Psoas muscle (tissue), 8 donors: ENCODE results near the gene NDUFB10. TPM values are rescaled to one million over a fixed set of nuclear protein-coding genes. Genes with fewer than 3 reads are reported as not detected.

ENCODE experiments used
- ATAC-seq, 4 donors: fragments of 200-7000 bp; cut with Tn5 transposase; one replicate each; pipeline ENCODE4 v1.9.1; 2020; ENCODE audit warnings: moderate library complexity in 3 of 4, mild to moderate bottlenecking in 2 of 4
- DNase-seq, 2 donors: peaks; one replicate each; pipeline ENCODE4 v3.0.0-alpha.2; 2020
- H3K27ac ChIP-seq: fragments of 200-600 bp; one replicate; pipeline ENCODE4 v1.8.0; 2022
- H3K27me3 ChIP-seq, 3 donors: fragments of 200-600 bp in 1 of 3; one replicate each; pipeline versions ENCODE4 v1.6.1 to v1.8.0; 2013 to 2022; ENCODE audit warnings: low read length in 2 of 3, mild to moderate bottlenecking in 2 of 3, moderate library complexity in 1 of 3; ENCODE audit not compliant: insufficient read depth in 3 of 3
- H3K36me3 ChIP-seq, 2 donors: fragments of 200-600 bp in 1 of 2; one replicate each; pipeline versions ENCODE4 v1.6.1 to v1.8.0; 2013 to 2022; ENCODE audit warnings: low read depth in 1 of 2, mild to moderate bottlenecking in 1 of 2, moderate library complexity in 1 of 2; ENCODE audit not compliant: insufficient read depth in 1 of 2
- H3K4me1 ChIP-seq: fragments of 200-600 bp; one replicate; pipeline ENCODE4 v1.8.0; 2022
- H3K4me3 ChIP-seq: fragments of 200-600 bp; one replicate; pipeline ENCODE4 v1.8.0; 2022; ENCODE audit warnings: mild to moderate bottlenecking
- H3K9me3 ChIP-seq: fragments of 200-600 bp; one replicate; pipeline ENCODE4 v1.8.0; 2022
- WGBS, 3 donors: extraction: QIAGEN DNeasy Blood & Tissue Kit; methylation state at CpG; one replicate each; pipeline versions ENCODE4 v1.1.6 to v1.1.7; 2013; 5-methylcytosine and 5-hydroxymethylcytosine counted together
- intact Hi-C, 2 donors: fragments of 100-400 bp; cut with DNase I; formaldehyde crosslinking; loops; one replicate each; pipeline versions ENCODE4 v1.11.0 to v1.14.2; 2022
- polyA plus RNA-seq, 3 donors: library from polyadenylated mRNA; stranded (reverse); fragments of 200-250 nt; gene quantifications; one replicate each; pipeline ENCODE4 v1.2.3, GENCODE V29; 2013
- total RNA-seq, 4 donors: library from RNA; stranded (reverse); fragmentation: NEBNext Ultra II Directional in 2 of 4; extraction: Animal tissue kit (Norgen Biotek cat#: 25700) in 2 of 4; gene quantifications; one replicate each; pipeline versions ENCODE4 v1.2.1 to v1.2.4, GENCODE V29; 2021 to 2023
- TF ChIP-seq, protein P1 (sequence below): fragments of 200-600 bp; IDR thresholded peaks from one replicate; pipeline ENCODE4 v1.8.0; 2022; ENCODE audit warnings: antibody characterized with exemption
- donor health status: healthy with polysubstance abuse.
- donor health status: DM: no; HTN: no; CAD: no; lungs with moderate emphysema.
- donor health status: Bipolar disorder and iron deficiency.
- donor health status: healthy.
- donor health status: DM: yes; HTN: yes; CAD: no.
- donor health status: DM: no; HTN: no; CAD: no.
- donor health status: DM: no; HTN: no; CAD: no.
- donor health status: DM: yes; HTN: yes; CAD: no.

The NDUFB10 gene
- total and polyA plus RNA-seq, 7 donors, result 350 to 870 (median 465) TPM

DNA sequence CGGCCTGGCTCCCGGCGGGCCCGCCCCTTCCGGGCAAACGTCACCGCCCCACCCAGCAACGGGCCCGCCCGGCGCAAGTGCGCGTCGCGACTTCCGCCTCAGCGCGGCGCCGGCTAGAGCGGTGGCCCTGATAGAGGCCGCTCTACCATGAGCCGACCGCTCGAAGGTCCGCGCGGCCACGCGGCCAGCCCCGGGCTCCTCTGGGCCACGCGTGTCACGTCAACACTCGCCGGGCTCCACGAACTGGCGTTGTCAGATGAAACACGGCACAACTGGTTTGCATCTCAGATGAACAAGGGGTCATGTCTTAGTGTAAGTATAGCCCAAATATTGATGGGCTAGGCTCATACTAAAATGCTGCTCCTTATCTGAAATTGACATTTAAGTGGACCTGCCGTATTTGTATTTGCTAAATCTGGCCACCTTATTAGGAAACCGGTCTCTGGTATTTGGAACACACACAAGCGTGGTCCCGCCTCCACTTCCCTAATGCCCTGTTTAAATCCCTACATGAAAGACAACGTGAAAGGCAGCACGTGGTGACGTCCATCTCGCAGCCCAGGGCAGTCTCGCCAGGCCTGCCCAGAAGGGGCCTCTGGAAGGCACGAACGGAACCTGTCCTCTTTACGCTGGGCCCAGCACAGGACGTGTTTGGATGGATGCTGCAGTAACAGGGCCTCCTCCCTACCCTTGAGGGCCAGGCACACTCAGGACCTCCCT, 50.6 kb downstream of the NDUFB10 start, which contains the start of gene ZNF598:
Gene ZNF598, minus strand, starts transcription at position 31 of the 720 bp plus-strand sequence.
- Histone ChIP-seq H3K27me3 (no peaks in the 10 kb centered on the region), H3K4me3 (peak within 1 kb of the TSS; percentile 98), H3K27ac (peak within 1 kb of the TSS; percentile 98), H3K36me3 (peaks cover 0 to 13% of the 10 kb centered on the region in 2 donors), H3K9me3 (no peaks in the 10 kb centered on the region), H3K4me1 (peaks cover 42% of the 10 kb centered on the region)
- DNase-seq (peak; percentile 88 to 93), ATAC-seq (peak; percentile 93 to 96 (median 94))
- TF ChIP-seq, protein P1, sequence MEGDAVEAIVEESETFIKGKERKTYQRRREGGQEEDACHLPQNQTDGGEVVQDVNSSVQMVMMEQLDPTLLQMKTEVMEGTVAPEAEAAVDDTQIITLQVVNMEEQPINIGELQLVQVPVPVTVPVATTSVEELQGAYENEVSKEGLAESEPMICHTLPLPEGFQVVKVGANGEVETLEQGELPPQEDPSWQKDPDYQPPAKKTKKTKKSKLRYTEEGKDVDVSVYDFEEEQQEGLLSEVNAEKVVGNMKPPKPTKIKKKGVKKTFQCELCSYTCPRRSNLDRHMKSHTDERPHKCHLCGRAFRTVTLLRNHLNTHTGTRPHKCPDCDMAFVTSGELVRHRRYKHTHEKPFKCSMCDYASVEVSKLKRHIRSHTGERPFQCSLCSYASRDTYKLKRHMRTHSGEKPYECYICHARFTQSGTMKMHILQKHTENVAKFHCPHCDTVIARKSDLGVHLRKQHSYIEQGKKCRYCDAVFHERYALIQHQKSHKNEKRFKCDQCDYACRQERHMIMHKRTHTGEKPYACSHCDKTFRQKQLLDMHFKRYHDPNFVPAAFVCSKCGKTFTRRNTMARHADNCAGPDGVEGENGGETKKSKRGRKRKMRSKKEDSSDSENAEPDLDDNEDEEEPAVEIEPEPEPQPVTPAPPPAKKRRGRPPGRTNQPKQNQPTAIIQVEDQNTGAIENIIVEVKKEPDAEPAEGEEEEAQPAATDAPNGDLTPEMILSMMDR, result peak; percentile 5
- WGBS, 3 donors, result 1 to 2% (median 1%) methylated on average over 52 of the region's 52 CpGs
- intact Hi-C loops, result no loop called here

Other genes with a start within 250 kb of the NDUFB10 start
- gene NME3, start 188.0 kb upstream of the NDUFB10 start, total RNA-seq, result 10 to 100 TPM in 3 of 4 donors, 1 to 10 TPM in 1; 9.9 to 23.8 (median 13.8) TPM
- gene NME3, start 188.0 kb upstream of the NDUFB10 start, polyA plus RNA-seq, result 10 to 100 TPM; 18.8 to 27.1 (median 22.4) TPM
- 10 to 100 TPM in 1 of 4 donors, 1 to 10 TPM in 3; 4.3 to 11.3 (median 5.9) TPM for gene EME2, start 186.7 kb upstream of the NDUFB10 start, total RNA-seq
- 1 to 10 TPM; 2.6 to 5.2 (median 4.5) TPM for gene EME2, start 186.7 kb upstream of the NDUFB10 start, polyA plus RNA-seq
- gene MRPS34, start 186.4 kb upstream of the NDUFB10 start, total RNA-seq, result 10 to 100 TPM; 56.3 to 75.1 (median 71.4) TPM
- gene MRPS34, start 186.4 kb upstream of the NDUFB10 start, polyA plus RNA-seq, result 100 to 1,000 TPM in 2 of 3 donors, 10 to 100 TPM in 1; 85.6 to 172 (median 138) TPM
- 10 to 100 TPM; 38.4 to 59.5 (median 49.9) TPM for gene SPSB3, start 177.0 kb upstream of the NDUFB10 start, total RNA-seq
- 100 to 1,000 TPM in 1 of 3 donors, 10 to 100 TPM in 2; 26.3 to 108 (median 78.1) TPM for gene SPSB3, start 177.0 kb upstream of the NDUFB10 start, polyA plus RNA-seq
- gene NUBP2, start 176.6 kb upstream of the NDUFB10 start, total RNA-seq, result 10 to 100 TPM; 34.7 to 44.7 (median 38.5) TPM
- 10 to 100 TPM; 61.9 to 96.0 (median 76.1) TPM for gene NUBP2, start 176.6 kb upstream of the NDUFB10 start, polyA plus RNA-seq
- under 1 TPM in 1 of 4 donors, not detected in 3; 0.22 TPM for gene IGFALS, start 165.8 kb upstream of the NDUFB10 start, total RNA-seq
- under 1 TPM; 0.12 to 0.38 (median 0.14) TPM for gene IGFALS, start 165.8 kb upstream of the NDUFB10 start, polyA plus RNA-seq
- gene HAGH, start 132.7 kb upstream of the NDUFB10 start, total RNA-seq, result 100 to 1,000 TPM; 123 to 167 (median 157) TPM
- 100 to 1,000 TPM; 112 to 277 (median 186) TPM for gene HAGH, start 132.7 kb upstream of the NDUFB10 start, polyA plus RNA-seq
- 10 to 100 TPM; 23.2 to 28.1 (median 24.1) TPM for gene FAHD1, start 132.3 kb upstream of the NDUFB10 start, total RNA-seq
- gene FAHD1, start 132.3 kb upstream of the NDUFB10 start, polyA plus RNA-seq, result 10 to 100 TPM; 27.0 to 63.8 (median 30.2) TPM
- gene MEIOB, start 87.4 kb upstream of the NDUFB10 start, total RNA-seq, result not detected
- not detected for gene MEIOB, start 87.4 kb upstream of the NDUFB10 start, polyA plus RNA-seq
- not detected for gene HS3ST6, start 41.1 kb upstream of the NDUFB10 start, total RNA-seq
- gene HS3ST6, start 41.1 kb upstream of the NDUFB10 start, polyA plus RNA-seq, result not detected
- gene MSRB1, start 16.3 kb upstream of the NDUFB10 start, total RNA-seq, result 10 to 100 TPM; 44.2 to 65.3 (median 53.2) TPM
- 10 to 100 TPM; 50.4 to 83.4 (median 76.1) TPM for gene MSRB1, start 16.3 kb upstream of the NDUFB10 start, polyA plus RNA-seq
- 100 to 1,000 TPM; 205 to 296 (median 233) TPM for gene RPL3L, start 4.8 kb upstream of the NDUFB10 start, total RNA-seq
- gene RPL3L, start 4.8 kb upstream of the NDUFB10 start, polyA plus RNA-seq, result 100 to 1,000 TPM; 116 to 315 (median 188) TPM
- gene RPS2, start 5.3 kb downstream of the NDUFB10 start, total RNA-seq, result 1,000 to 10,000 TPM; 1,044 to 1,902 (median 1,426) TPM
- 1,000 to 10,000 TPM; 2,097 to 3,940 (median 2,652) TPM for gene RPS2, start 5.3 kb downstream of the NDUFB10 start, polyA plus RNA-seq
- gene RNF151, start 7.3 kb downstream of the NDUFB10 start, total RNA-seq, result not detected
- not detected for gene RNF151, start 7.3 kb downstream of the NDUFB10 start, polyA plus RNA-seq
- 10 to 100 TPM; 31.5 to 41.8 (median 40.7) TPM for gene TBL3, start 12.5 kb downstream of the NDUFB10 start, total RNA-seq
- gene TBL3, start 12.5 kb downstream of the NDUFB10 start, polyA plus RNA-seq, result 10 to 100 TPM; 51.6 to 78.0 (median 55.8) TPM
- gene NOXO1, start 21.9 kb downstream of the NDUFB10 start, total RNA-seq, result under 1 TPM in 1 of 4 donors, not detected in 3; 0.20 TPM
- gene NOXO1, start 21.9 kb downstream of the NDUFB10 start, polyA plus RNA-seq, result under 1 TPM; 0.27 to 0.77 (median 0.39) TPM
- gene GFER, start 24.7 kb downstream of the NDUFB10 start, total RNA-seq, result 10 to 100 TPM; 18.9 to 34.2 (median 28.4) TPM
- gene GFER, start 24.7 kb downstream of the NDUFB10 start, polyA plus RNA-seq, result 10 to 100 TPM; 40.0 to 53.2 (median 43.5) TPM
- under 1 TPM in 3 of 4 donors, not detected in 1; 0.24 to 0.52 (median 0.25) TPM for gene SYNGR3, start 30.4 kb downstream of the NDUFB10 start, total RNA-seq
- under 1 TPM; 0.24 to 0.85 (median 0.25) TPM for gene SYNGR3, start 30.4 kb downstream of the NDUFB10 start, polyA plus RNA-seq
- 10 to 100 TPM; 27.4 to 46.6 (median 44.8) TPM for gene ZNF598, start 50.3 kb downstream of the NDUFB10 start, total RNA-seq
- gene ZNF598, start 50.3 kb downstream of the NDUFB10 start, polyA plus RNA-seq, result 10 to 100 TPM; 35.6 to 58.8 (median 51.9) TPM
- under 1 TPM in 1 of 4 donors, not detected in 3; 0.66 TPM for gene NPW, start 60.2 kb downstream of the NDUFB10 start, total RNA-seq
- gene NPW, start 60.2 kb downstream of the NDUFB10 start, polyA plus RNA-seq, result under 1 TPM in 2 of 3 donors, not detected in 1; 0.14 to 0.43 TPM
- 100 to 1,000 TPM in 1 of 4 donors, 10 to 100 TPM in 3; 61.6 to 156 (median 90.4) TPM for gene NHERF2, start 67.4 kb downstream of the NDUFB10 start, total RNA-seq
- gene NHERF2, start 67.4 kb downstream of the NDUFB10 start, polyA plus RNA-seq, result 10 to 100 TPM; 76.4 to 90.8 (median 86.2) TPM
- gene NTHL1, start 88.3 kb downstream of the NDUFB10 start, total RNA-seq, result 10 to 100 TPM in 1 of 4 donors, 1 to 10 TPM in 3; 3.1 to 11.9 (median 4.8) TPM
- gene NTHL1, start 88.3 kb downstream of the NDUFB10 start, polyA plus RNA-seq, result 10 to 100 TPM in 2 of 3 donors, 1 to 10 TPM in 1; 8.0 to 17.7 (median 16.8) TPM
- 10 to 100 TPM; 60.8 to 89.9 (median 73.8) TPM for gene TSC2, start 88.4 kb downstream of the NDUFB10 start, total RNA-seq
- gene TSC2, start 88.4 kb downstream of the NDUFB10 start, polyA plus RNA-seq, result 10 to 100 TPM; 27.8 to 43.0 (median 29.7) TPM
- 100 to 1,000 TPM in 1 of 4 donors, 10 to 100 TPM in 3; 59.1 to 123 (median 86.0) TPM for gene PKD1, start 176.4 kb downstream of the NDUFB10 start, total RNA-seq
- 10 to 100 TPM; 33.9 to 93.3 (median 58.4) TPM for gene PKD1, start 176.4 kb downstream of the NDUFB10 start, polyA plus RNA-seq
- gene RAB26, start 189.1 kb downstream of the NDUFB10 start, total RNA-seq, result 1 to 10 TPM in 1 of 4 donors, under 1 TPM in 3; 0.32 to 1.7 (median 0.83) TPM
- under 1 TPM; 0.17 to 0.31 (median 0.21) TPM for gene RAB26, start 189.1 kb downstream of the NDUFB10 start, polyA plus RNA-seq
- 10 to 100 TPM; 15.6 to 47.5 (median 38.9) TPM for gene TRAF7, start 196.2 kb downstream of the NDUFB10 start, total RNA-seq
- 10 to 100 TPM; 20.8 to 39.1 (median 27.3) TPM for gene TRAF7, start 196.2 kb downstream of the NDUFB10 start, polyA plus RNA-seq
- gene CASKIN1, start 237.1 kb downstream of the NDUFB10 start, total RNA-seq, result 1 to 10 TPM in 1 of 4 donors, under 1 TPM in 3; 0.63 to 1.0 (median 0.76) TPM
- gene CASKIN1, start 237.1 kb downstream of the NDUFB10 start, polyA plus RNA-seq, result under 1 TPM; 0.32 to 0.45 (median 0.43) TPM
- 10 to 100 TPM; 18.8 to 35.0 (median 28.7) TPM for gene MLST8, start 245.9 kb downstream of the NDUFB10 start, total RNA-seq
- 10 to 100 TPM; 58.1 to 60.5 (median 59.7) TPM for gene MLST8, start 245.9 kb downstream of the NDUFB10 start, polyA plus RNA-seq